ENCODE measurements around the gene AOC3.

The AOC3 gene

DNA sequence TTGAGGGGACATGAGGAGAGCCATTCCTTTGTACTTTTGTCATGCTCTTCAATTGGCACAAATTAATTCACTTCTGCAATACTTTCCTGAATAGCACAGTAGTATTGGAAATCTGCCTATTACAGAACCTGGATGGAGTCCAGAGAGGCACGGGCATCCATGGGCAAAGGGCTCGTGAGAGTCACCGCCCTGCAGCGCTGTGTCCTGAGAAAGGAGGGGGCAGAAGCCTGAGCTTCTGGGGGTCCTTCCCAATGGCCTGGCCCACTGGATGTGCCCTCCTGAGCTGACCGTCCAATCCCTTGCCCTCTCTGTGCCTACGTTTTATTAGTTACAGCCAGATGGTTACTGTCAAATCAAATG lies 53.1 kb downstream of the AOC3 start:
- no peak overlapping the region for H3K27ac Mint-ChIP-seq
- no peak overlapping the region for H3K4me3 Mint-ChIP-seq
- H3K27me3 Mint-ChIP-seq, result no peaks in the 10 kb centered on the region
- H3K9me3 Mint-ChIP-seq, result no peaks in the 10 kb centered on the region
- H3K4me1 Mint-ChIP-seq, result peaks cover 5% of the 10 kb centered on the region
- H3K36me3 Mint-ChIP-seq, result no peaks in the 10 kb centered on the region
- ATAC-seq (ENCODE audit: low read depth) (no peak), DNase-seq (ENCODE audit: low spot score in 2 of 2) (no peak)

DNA sequence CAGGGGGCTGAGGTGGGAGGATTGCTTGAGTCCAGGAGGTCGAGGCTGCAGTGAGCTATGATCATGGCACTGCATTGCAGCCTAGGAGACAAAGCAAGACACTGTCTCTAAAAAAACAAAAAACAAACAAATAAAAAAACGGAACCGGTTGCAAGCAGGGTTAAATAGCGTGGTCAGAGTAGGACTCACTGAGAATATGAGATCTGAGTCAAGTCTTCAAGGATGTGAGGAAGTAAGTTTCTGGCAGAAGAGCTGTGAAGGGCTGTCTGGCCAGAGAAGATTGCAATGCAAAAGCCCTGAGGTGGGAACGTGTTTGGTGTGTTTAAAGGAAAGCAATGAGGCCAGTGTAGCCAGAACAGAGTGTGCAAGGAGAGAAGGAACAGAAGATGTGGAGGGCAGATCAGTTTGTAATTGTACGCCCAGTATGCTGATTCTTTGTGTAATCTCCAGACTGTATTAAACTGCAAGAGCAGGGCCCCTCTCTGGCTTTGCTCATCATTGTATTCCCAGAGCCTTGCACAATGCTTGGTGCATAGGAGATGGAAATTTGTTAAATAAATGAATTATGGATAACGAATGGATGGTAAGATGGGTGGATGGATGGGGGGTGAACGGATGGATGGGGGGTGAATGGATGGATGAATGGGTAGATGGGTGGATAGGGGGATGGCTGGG lies 55.9 kb downstream of the AOC3 start:
- DNase-seq (ENCODE audit: low spot score in 2 of 2), result no peak
- no peak overlapping the region for H3K27ac Mint-ChIP-seq
- no peaks in the 10 kb centered on the region for H3K36me3 Mint-ChIP-seq
- H3K9me3 Mint-ChIP-seq, result no peaks in the 10 kb centered on the region
- H3K4me1 Mint-ChIP-seq, result peaks cover 9% of the 10 kb centered on the region
- H3K4me3 Mint-ChIP-seq, result no peak overlapping the region
- peak; percentile 27 for ATAC-seq (ENCODE audit: low read depth)
- H3K27me3 Mint-ChIP-seq, result peaks cover 7% of the 10 kb centered on the region

Data from memory B cell (primary cell).